Measurements from ENCODE around the gene FHIP1B. TPM values are rescaled to one million over a fixed set of nuclear protein-coding genes. Genes with fewer than 3 reads are reported as not detected.

Gene FHIP1B
- total RNA-seq, 1 experiment from 2014 or later = 14.0 TPM

DNA sequence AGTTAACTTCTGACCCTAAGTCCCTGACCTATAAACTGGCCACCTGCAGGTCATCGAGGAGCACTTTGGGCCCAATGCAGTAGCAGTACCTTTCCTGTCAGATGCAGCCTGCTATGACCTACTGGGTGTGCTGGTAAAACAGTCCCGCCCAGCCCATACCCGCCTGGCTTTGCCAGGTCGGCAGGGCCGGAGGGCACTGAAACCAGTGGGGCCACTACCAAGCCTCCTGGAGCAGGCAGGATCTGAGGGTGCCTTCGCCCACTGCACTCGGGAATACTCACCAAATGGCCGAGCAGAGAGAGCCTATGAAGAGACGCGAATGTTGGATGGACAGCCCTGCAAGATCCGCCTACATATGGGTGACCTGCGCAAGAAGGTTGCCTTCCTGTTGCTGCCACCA lies 24.6 kb downstream of the FHIP1B start:
- no peak for DNase-seq (ENCODE audit: low read depth)
- in situ Hi-C loops (cut with HindIII; ENCODE audit: low pct_unique_long_range_greater_than_20kb, low sequenced_read_pairs) = no loop called here

DNA sequence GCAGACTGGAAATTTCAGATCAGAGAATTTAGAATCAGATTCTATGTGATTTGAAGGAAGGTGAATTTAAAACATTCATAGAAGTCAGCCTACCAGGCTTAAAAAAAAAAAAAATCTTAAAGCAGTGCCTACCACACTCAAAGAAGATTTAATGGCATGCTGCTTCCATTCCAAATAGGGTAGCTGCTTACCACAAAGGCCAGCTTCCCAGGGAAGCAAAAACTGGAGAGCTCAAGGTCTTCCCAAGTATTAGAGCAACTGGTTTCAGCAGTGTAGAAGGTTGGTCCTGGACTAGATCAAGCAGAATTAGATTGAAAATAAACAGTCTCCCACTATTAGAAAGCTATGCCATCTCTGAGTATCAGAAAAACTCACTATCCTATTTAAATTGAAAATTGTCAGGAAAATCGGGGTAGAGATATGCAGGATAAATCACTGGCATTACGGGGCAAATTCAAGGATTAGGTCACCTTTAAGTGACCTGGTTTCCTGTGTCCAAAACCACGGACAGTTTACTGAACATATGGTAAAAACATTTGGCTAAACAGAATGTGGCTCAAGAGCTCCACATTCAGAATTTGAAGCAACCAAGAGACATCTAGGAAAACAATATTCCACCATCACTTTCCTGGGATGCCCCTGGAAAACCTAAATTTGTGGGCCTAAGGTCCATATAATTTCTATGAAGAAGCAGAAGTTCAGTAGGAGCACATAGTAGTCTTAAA lies 27.8 kb downstream of the FHIP1B start:
- in situ Hi-C loops (cut with HindIII; ENCODE audit: low pct_unique_long_range_greater_than_20kb, low sequenced_read_pairs) = no loop called here
- DNase-seq (ENCODE audit: low read depth) = no peak

DNA sequence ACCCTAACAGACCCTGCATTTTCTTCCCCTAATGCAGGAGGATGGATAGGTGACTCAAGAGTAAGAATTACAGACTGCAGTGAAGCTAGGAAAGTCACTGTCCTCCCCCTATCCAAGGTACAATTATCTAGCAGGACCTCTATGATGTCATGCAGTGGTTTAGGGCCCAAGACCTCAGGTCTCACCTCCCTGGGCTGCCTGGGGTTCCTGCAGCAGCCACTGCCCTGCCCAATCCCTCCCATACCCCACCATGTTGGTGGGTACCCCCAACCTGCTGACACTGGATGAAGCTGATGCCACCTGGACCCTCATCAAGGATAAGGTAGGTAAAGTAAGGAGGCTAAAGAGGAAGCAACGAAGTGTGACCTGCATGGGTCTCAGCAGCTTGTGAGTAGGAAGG lies 29.1 kb downstream of the FHIP1B start, which contains the start of gene C11orf42:
C11orf42 (plus strand) TSS at position 192 of the 400 bp plus-strand sequence; CDS start at position 251, 59 bp downstream.
- in situ Hi-C loops (cut with HindIII; ENCODE audit: low pct_unique_long_range_greater_than_20kb, low sequenced_read_pairs) = no loop called here

DNA sequence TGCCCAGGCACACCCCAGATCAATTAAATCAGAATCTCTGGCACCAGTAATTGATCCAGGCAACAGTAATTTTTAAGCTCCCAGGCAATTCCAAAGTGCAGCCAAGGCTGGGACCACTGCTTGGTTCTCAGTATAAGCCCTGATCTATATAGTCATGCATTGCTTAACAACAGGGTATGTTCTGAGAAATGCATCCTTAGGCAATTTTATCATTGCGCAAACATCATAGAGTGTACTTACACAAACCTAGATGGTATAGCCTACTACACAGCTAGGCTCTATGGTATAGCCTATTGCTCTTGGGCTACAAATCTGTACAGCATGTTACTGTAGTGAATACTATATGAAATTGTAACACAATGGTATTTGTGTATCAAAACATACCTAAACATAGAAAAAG lies 29.7 kb downstream of the FHIP1B start:
- in situ Hi-C loops (cut with HindIII; ENCODE audit: low pct_unique_long_range_greater_than_20kb, low sequenced_read_pairs) = no loop called here
- no peak for DNase-seq (ENCODE audit: low read depth)

More for the DNA sequence above, 29.1 kb downstream of the FHIP1B start, which contains the start of gene C11orf42:
- DNase-seq (ENCODE audit: low read depth) = no peak

DNA sequence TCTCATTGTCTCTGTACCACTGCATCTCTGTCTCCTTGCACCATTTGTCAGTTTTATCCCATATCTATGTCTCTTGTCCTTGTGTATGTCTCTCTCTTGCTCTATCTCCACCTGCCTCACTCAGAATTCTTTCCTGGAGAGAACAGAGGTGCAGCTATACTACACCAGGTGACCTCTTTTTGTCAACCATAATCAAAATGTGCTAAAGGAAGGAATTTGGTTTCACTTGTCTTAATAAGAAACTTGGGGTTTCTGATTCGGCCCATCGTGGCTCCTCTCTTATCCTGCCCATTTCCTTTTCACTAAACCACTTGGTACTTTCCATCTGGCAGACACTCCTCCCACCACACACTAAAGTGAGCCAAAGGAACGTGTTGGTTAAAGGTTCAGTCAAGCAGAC lies 31.1 kb downstream of the FHIP1B start:
- DNase-seq (ENCODE audit: low read depth) = no peak
- in situ Hi-C loops (cut with HindIII; ENCODE audit: low pct_unique_long_range_greater_than_20kb, low sequenced_read_pairs) = no loop called here

DNA sequence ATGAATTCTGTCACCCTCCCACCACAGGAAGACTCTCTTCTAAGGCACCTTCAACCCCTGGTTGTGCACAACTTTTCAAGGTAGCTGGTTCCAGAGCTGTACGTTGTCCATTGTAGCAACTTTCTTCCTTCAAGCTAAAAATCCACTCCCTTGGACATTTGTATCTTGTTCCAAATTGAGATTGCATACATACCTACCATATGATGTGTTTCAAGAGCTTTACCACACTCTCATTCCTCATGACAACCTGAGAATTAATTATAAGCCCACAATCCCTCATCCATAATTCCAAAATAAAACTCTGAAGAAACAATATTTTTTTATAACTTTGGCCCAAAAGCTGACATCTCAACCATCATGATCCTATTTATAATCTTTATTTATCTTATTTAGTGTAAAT lies 32.4 kb downstream of the FHIP1B start:
- in situ Hi-C loops (cut with HindIII; ENCODE audit: low pct_unique_long_range_greater_than_20kb, low sequenced_read_pairs) = no loop called here
- no peak for DNase-seq (ENCODE audit: low read depth)

DNA sequence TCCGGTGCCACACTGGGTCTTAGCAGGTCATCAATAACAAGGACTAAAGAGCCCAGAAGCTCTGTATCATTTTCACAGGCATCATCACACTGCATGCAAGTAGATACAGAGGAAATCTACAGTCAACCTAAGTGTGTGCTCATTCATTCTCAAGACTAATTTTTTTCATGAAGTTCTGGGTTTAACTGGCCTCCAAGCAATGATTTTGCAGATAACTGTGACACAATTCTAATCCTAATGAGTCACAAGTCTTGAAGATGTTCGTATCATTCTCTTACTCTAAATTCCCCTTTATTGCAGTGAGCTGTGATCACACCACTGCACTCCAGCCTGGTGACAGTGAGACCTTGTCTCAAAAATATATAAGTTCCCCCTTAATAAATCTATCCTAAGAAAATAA lies 33.0 kb downstream of the FHIP1B start:
- in situ Hi-C loops (cut with HindIII; ENCODE audit: low pct_unique_long_range_greater_than_20kb, low sequenced_read_pairs) = no loop called here
- no peak for DNase-seq (ENCODE audit: low read depth)

DNA sequence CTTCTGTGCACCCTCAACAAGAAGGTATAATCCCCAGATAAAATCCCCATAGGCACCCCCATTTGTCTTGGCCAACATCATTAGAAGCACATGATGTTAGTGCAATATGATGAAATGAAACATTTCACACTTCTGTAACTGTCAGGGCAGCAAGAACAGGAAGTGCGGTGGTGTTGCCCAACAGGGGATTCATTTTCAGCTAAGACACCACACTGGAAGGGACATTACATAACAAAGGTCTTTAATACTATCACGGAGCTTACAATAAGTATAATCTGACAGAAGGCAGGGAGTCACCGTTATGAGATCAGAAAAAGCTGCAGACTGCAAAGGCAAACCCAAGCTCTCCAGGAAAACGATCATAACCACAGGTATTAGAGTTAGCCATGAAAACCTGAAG lies 33.5 kb downstream of the FHIP1B start:
- DNase-seq (ENCODE audit: low read depth) = no peak
- in situ Hi-C loops (cut with HindIII; ENCODE audit: low pct_unique_long_range_greater_than_20kb, low sequenced_read_pairs) = no loop called here

DNA sequence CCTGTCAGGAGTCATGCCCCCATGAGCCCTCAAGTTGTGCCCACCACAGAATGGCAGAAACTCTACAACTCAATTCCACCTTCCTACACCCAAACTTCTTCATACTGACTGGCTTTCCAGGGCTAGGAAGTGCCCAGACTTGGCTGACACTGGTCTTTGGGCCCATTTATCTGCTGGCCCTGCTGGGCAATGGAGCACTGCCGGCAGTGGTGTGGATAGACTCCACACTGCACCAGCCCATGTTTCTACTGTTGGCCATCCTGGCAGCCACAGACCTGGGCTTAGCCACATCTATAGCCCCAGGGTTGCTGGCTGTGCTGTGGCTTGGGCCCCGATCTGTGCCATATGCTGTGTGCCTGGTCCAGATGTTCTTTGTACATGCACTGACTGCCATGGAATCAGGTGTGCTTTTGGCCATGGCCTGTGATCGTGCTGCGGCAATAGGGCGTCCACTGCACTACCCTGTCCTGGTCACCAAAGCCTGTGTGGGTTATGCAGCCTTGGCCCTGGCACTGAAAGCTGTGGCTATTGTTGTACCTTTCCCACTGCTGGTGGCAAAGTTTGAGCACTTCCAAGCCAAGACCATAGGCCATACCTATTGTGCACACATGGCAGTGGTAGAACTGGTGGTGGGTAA lies 35.1 kb downstream of the FHIP1B start, which contains the start of gene OR52W1:
OR52W1 (plus strand) TSS at position 51 of the 637 bp plus-strand sequence; CDS start at position 51, 0 bp downstream.
- in situ Hi-C loops (cut with HindIII; ENCODE audit: low pct_unique_long_range_greater_than_20kb, low sequenced_read_pairs) = no loop called here
- DNase-seq (ENCODE audit: low read depth) = no peak

DNA sequence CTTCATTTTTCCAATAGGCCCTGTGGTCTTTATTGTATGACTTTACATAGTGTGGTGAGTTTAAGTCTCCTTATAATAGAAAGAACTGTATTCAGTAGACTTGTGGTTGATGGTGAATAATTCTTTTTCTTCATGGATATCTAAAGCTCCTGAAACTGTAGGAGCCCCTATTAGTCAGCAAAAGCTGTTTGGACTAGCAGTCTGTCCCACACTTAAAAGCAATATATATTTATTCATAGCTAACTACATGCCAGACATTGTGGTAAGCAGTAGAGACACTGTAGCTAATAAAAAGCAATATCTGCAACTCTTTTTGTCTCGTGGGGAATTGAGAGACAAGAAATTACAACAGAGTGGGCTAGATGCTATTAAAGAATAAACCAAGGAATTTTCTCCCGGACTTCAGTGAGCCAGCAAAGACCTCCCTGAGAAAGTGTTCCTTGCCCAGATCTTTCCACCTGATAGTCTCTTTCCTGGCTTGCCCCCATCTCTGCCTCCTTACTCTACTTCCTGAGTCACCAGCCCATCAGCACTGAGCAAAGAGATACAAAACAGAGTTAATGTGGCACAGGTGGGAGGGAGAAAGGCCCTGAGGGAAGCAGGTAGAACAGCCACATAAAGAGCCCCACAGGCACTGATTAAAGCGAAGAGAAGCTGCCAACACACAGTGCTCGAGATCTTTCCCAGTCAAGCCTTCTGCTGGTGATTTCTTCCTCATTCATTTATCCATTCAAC lies 36.8 kb downstream of the FHIP1B start:
- in situ Hi-C loops (cut with HindIII; ENCODE audit: low pct_unique_long_range_greater_than_20kb, low sequenced_read_pairs) = no loop called here
- no peak for DNase-seq (ENCODE audit: low read depth)

DNA sequence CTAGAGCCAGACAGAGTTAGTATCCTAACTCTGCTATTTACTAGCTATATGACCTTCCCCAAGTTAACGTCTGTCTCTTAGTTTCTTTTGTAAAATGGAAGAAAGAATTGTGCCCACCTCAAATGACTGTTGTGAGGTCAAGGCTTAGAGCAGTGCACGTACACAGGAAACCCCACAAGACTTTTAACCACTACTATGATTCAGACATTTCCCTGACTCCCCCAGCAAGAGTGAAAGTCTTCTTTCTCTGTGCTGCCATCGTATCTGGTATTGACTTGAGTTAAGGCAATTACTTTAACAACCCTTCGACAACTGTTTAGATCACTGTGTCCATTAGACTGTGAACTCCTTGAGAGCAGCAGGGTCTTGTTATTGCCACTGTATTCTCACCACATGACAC lies 38.0 kb downstream of the FHIP1B start:
- in situ Hi-C loops (cut with HindIII; ENCODE audit: low pct_unique_long_range_greater_than_20kb, low sequenced_read_pairs) = no loop called here
- no peak for DNase-seq (ENCODE audit: low read depth)

DNA sequence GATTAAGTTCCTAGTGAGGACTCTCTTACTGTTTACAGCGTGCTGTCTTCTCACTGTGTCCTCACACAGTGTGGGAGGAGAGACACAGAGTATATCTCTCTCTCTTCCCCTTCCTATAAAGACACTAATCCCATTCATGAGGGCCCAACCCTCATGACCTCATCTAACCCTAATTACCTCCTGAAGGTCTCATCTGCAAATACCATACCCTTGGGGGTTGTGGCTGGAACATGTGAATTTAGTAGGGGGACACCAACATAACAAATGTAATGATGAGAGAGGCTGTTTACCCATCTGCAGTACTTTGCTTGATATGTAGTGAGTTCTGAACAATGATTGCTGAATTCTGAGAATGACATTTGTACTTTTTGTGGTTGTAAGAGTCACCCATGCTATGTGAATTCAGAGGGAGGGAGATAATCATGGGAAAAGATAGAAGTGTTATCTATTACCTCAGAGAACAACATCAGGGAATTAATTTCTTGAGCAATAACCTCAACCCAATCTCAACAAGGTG lies 40.3 kb downstream of the FHIP1B start:
- no peak for DNase-seq (ENCODE audit: low read depth)
- in situ Hi-C loops (cut with HindIII; ENCODE audit: low pct_unique_long_range_greater_than_20kb, low sequenced_read_pairs) = no loop called here

DNA sequence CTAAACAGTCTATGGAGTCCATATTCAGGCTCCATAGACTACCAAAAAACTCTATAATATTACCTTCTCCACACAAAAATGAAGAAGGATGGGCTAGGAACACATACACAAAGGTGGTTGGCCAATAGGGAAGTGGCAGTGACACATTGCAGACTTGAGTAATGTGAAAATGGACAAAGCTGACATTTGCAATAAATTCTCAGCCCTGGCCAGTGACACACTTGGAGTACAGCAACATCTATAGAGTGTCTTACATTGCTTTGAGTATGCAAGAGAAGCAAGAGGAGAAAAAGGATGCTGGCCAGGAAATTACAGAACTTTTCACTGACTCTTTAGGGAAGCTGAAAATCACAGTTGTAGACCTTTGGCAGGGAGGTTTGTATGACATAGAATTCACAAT lies 42.7 kb downstream of the FHIP1B start:
- DNase-seq (ENCODE audit: low read depth) = no peak
- in situ Hi-C loops (cut with HindIII; ENCODE audit: low pct_unique_long_range_greater_than_20kb, low sequenced_read_pairs) = no loop called here

DNA sequence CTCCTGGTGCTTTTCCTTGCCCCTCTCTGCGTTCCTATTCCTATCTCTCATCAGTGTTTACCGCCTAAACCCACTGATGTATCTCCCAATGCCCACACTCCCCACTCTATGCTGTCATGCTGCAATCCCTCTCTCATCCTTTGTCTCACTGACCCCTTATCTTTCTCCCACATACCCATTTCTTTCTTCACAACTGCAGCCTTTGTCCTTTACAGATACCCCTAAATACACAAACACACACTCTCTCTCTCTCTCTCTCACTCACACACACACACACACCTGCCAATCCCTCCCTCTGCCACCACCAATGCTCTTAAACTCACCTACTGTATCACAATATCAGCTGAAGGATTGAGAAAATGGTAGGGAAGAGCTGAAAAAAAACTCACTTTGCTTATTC lies 59.0 kb downstream of the FHIP1B start:
- DNase-seq (ENCODE audit: low read depth) = no peak
- in situ Hi-C loops (cut with HindIII; ENCODE audit: low pct_unique_long_range_greater_than_20kb, low sequenced_read_pairs) = no loop called here

DNA sequence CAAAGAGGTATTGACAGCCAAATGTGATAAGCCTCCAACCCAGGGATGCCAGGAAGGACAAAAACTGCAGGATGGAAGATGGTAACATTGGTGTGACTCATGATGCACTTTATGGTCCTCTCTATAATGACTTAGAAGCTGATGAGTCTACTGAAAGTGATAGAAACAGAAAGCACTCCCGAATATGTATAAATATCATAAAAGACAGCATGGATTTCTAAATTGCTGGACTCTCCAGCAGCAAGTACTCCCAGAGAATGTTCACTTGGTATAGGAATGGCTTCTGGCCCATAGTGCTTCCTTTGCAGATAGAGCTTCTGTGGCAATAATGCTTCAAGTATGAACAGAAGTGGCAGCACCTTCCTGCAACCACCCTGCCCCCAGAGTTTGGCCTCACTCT lies 64.2 kb downstream of the FHIP1B start, which contains the start of gene OR52B2:
OR52B2 (minus strand) TSS at position 101 of the 400 bp plus-strand sequence; CDS start at position 101, 0 bp downstream.
- in situ Hi-C loops (cut with HindIII; ENCODE audit: low pct_unique_long_range_greater_than_20kb, low sequenced_read_pairs) = no loop called here
- DNase-seq (ENCODE audit: low read depth) = no peak

Data from Caki2 (cell line).